Panc1 (cell line): ENCODE results near the gene ST3GAL6. TPM values are rescaled to one million over a fixed set of nuclear protein-coding genes. Genes with fewer than 3 reads are reported as not detected.

Experiments used
- ATAC-seq: fragments of 200-7000 bp; cut with Tn5 transposase; 2 replicates; pipeline ENCODE4 v1.9.1; 2020; ENCODE audit warnings: mild to moderate bottlenecking, moderate library complexity
- BruUV-seq: library from RNA; stranded (reverse); fragments of 400-500 nt; replicated peaks from 2 replicates; lab custom pipeline; 2021; lab: Mats Ljungman, UMichigan
- CTCF ChIA-PET: fragments of 300-600 bp; sonication (Branson Sonifier 250); formaldehyde crosslinking; loops from one replicate; lab custom pipeline; 2022; ENCODE audit warnings: antibody characterized with exemption; lab: Charles Lee
- POLR2A ChIA-PET: fragments of 300-600 bp; sonication (Branson Sonifier 250); formaldehyde crosslinking; loops from one replicate; lab custom pipeline; 2022; ENCODE audit warnings: antibody characterized with exemption; lab: Charles Lee
- DNase-seq: peaks from one replicate; pipeline ENCODE4 v3.0.0-alpha.2; 2010; ENCODE audit warnings: low read depth, low spot score
- H3K27ac ChIP-seq: 2 replicates; pipeline ENCODE4 v1.5.1; 2011; ENCODE audit warnings: mild to moderate bottlenecking, low read length, inconsistent platforms
- H3K27me3 ChIP-seq: fragments of 200-500 bp; sonication (Bioruptor generic); 2 replicates; pipeline ENCODE4 v1.6.0; 2014; ENCODE audit warnings: low read length, inconsistent platforms; ENCODE audit not compliant: control insufficient read depth, insufficient read depth
- H3K36me3 ChIP-seq: fragments of 200-500 bp; sonication (Bioruptor generic); 2 replicates; pipeline ENCODE4 v1.5.1; 2014; ENCODE audit warnings: inconsistent platforms, mild to moderate bottlenecking, low read length, moderate library complexity; ENCODE audit not compliant: control insufficient read depth, insufficient read depth
- H3K4me1 ChIP-seq: 2 replicates; pipeline ENCODE4 v1.5.1; 2011; ENCODE audit warnings: inconsistent platforms, mild to moderate bottlenecking, low read length, moderate library complexity; ENCODE audit not compliant: control insufficient read depth, insufficient read depth
- H3K4me3 ChIP-seq, 2 experiments: 2 replicates each; pipeline ENCODE4 v1.5.1; 2011 to 2012; ENCODE audit warnings: low read depth in 2 of 2, low read length in 2 of 2, mild to moderate bottlenecking in 2 of 2, inconsistent platforms in 1 of 2, moderate library complexity in 1 of 2
- H3K9me3 ChIP-seq: fragments of 200-500 bp; sonication (Bioruptor generic); 2 replicates; pipeline ENCODE4 v1.5.1; 2014; ENCODE audit warnings: low read depth, mild to moderate bottlenecking, inconsistent platforms, low read length, moderate library complexity; ENCODE audit not compliant: control insufficient read depth, insufficient read depth
- POLR2AphosphoS5 ChIP-seq: IDR thresholded peaks from 2 replicates; pipeline ENCODE4 v1.6.1; 2012; ENCODE audit warnings: mild to moderate bottlenecking, low read depth, low read length, moderate library complexity
- SIN3A ChIP-seq: IDR thresholded peaks from 2 replicates; pipeline ENCODE4 v1.6.1; 2012; ENCODE audit warnings: low read depth, mild to moderate bottlenecking, low read length, moderate library complexity, borderline replicate concordance; ENCODE audit not compliant: insufficient read depth
- TCF7L2 ChIP-seq: IDR thresholded peaks from 2 replicates; pipeline ENCODE4 v1.6.1; 2011; ENCODE audit warnings: mild to moderate bottlenecking, low read depth, low read length, inconsistent platforms
- in situ Hi-C: cut with HindIII; loops from 2 replicates; pipeline ENCODE4 v1.10.0; 2016; ENCODE audit warnings: low sequenced_read_pairs, low pct_unique_long_range_greater_than_20kb
- intact Hi-C: fragments of 100-400 bp; cut with micrococcal nuclease; formaldehyde crosslinking; loops from one replicate; pipeline ENCODE4 v1.10.0; 2022; ENCODE audit not compliant: unreplicated experiment
- total RNA-seq: library from RNA; stranded (reverse); gene quantifications from one replicate; pipeline ENCODE4 v1.2.1, GENCODE V29; 2021; ENCODE audit not compliant: unreplicated experiment
- TF ChIP-seq, protein P1 (sequence below): fragments of 450-650 bp; IDR thresholded peaks from 2 replicates; pipeline ENCODE4 v1.5.1; 2017; ENCODE audit warnings: mild to moderate bottlenecking
- TF ChIP-seq, protein P2 (sequence below), 2 experiments: IDR thresholded peaks; 2 replicates each; pipeline ENCODE4 v1.6.1; 2011 to 2012; ENCODE audit warnings: low read depth in 2 of 2, control low read depth in 1 of 2, low read length in 1 of 2, mild to moderate bottlenecking in 1 of 2, moderate library complexity in 1 of 2; ENCODE audit not compliant: insufficient read depth in 1 of 2

The ST3GAL6 gene
- total RNA-seq, 1 experiment from 2014 or later: 0.15 TPM

DNA sequence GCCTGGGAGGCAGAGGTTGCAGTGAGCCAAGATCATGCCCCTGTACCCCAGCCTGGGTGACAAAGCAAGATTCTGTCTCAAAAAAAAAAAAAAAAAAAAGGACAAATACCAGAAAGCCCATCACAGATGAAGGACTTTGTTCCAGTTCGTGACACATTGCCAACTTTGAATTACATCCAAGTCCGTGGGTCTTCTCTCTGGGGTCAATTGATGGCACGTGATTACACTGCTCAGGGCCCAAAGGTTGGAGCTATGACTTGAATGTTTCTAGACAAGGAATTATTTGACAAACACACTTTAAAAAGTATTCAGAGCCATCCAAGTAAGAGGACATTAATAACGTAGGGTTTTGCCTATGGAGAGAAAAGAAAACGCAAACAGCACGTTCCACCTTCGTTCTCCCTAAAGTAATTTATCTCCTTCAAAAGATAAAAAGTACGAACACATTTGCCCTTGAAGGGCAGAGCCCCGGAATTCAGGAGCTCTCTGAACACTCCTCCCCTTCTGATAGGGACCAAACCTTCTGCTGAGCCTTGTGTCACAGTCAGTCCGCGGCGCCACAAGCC is 31.3 kb upstream of the ST3GAL6 start:
- DNase-seq (no peak), ATAC-seq (peak; percentile 70)
- Histone ChIP-seq H3K4me3 (peak overlapping the region; percentile 54 to 64), H3K36me3 (no peaks in the 10 kb centered on the region; the same call in 1 of the 2 replicates), H3K27me3 (peaks cover 49% of the 10 kb centered on the region), H3K27ac (no peak overlapping the region), H3K9me3 (no peaks in the 10 kb centered on the region), H3K4me1 (no peaks in the 10 kb centered on the region; the same call in 1 of the 2 replicates)
- in situ Hi-C loops: no loop called here
- intact Hi-C loops: no loop called here
- TF ChIP-seq POLR2AphosphoS5: no peak
- TF ChIP-seq SIN3A: no peak
- TF ChIP-seq TCF7L2: no peak
- TF ChIP-seq, protein P1, sequence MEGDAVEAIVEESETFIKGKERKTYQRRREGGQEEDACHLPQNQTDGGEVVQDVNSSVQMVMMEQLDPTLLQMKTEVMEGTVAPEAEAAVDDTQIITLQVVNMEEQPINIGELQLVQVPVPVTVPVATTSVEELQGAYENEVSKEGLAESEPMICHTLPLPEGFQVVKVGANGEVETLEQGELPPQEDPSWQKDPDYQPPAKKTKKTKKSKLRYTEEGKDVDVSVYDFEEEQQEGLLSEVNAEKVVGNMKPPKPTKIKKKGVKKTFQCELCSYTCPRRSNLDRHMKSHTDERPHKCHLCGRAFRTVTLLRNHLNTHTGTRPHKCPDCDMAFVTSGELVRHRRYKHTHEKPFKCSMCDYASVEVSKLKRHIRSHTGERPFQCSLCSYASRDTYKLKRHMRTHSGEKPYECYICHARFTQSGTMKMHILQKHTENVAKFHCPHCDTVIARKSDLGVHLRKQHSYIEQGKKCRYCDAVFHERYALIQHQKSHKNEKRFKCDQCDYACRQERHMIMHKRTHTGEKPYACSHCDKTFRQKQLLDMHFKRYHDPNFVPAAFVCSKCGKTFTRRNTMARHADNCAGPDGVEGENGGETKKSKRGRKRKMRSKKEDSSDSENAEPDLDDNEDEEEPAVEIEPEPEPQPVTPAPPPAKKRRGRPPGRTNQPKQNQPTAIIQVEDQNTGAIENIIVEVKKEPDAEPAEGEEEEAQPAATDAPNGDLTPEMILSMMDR: no peak
- ChIA-PET POLR2A (no interaction called here), CTCF (interaction anchor here (0.6 kb wide), 1 partner anchor 1306 kb away, joined by 3 read pairs; no protein-coding TSS in a partner anchor)
- BruUV-seq: no TSS peak

DNA sequence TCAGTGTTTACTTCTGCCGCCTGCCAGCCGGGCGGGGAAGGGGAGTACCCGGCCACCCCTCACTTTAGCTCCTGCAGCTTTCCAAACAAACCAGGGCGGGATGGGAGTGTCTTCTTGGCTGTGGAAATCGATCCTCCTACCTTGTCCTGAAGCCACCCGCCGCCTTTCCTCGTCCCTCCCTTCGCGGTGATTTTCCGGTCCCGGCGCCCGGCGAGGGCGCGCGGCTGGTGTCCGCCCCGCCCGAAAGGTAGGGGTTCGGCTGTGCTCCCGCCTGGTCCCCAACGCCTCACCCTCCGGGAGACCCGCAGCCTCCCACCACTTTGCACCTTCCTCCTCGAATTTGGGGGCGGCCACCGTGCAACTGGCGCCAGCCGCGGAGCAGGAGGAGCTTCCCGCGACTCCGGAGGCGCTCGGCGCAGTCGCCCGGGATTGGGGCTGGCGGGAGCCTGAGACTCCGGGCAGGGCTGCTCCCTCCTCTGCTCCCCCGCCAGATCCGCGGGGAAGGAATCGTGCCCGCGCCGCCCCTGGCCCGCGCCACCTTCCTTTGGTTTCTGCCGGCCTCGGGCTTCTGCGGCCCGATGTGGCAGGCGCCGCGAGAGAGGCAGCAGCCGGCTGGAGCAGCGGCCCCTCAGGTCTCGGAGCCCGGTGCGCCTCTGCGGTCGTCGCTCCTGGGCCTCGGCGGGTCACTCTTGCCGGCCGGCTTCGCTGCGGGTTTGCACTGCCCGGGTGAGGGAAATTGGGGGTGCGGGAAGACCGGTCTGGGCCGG is 30.7 kb upstream of the ST3GAL6 start:
- no peaks in the 10 kb centered on the region; the same call in 1 of the 2 replicates for H3K4me1 ChIP-seq
- in situ Hi-C loops (no loop called here), intact Hi-C loops (no loop called here)
- no peaks in the 10 kb centered on the region; the same call in 1 of the 2 replicates for H3K36me3 ChIP-seq
- TF ChIP-seq, protein P2, sequence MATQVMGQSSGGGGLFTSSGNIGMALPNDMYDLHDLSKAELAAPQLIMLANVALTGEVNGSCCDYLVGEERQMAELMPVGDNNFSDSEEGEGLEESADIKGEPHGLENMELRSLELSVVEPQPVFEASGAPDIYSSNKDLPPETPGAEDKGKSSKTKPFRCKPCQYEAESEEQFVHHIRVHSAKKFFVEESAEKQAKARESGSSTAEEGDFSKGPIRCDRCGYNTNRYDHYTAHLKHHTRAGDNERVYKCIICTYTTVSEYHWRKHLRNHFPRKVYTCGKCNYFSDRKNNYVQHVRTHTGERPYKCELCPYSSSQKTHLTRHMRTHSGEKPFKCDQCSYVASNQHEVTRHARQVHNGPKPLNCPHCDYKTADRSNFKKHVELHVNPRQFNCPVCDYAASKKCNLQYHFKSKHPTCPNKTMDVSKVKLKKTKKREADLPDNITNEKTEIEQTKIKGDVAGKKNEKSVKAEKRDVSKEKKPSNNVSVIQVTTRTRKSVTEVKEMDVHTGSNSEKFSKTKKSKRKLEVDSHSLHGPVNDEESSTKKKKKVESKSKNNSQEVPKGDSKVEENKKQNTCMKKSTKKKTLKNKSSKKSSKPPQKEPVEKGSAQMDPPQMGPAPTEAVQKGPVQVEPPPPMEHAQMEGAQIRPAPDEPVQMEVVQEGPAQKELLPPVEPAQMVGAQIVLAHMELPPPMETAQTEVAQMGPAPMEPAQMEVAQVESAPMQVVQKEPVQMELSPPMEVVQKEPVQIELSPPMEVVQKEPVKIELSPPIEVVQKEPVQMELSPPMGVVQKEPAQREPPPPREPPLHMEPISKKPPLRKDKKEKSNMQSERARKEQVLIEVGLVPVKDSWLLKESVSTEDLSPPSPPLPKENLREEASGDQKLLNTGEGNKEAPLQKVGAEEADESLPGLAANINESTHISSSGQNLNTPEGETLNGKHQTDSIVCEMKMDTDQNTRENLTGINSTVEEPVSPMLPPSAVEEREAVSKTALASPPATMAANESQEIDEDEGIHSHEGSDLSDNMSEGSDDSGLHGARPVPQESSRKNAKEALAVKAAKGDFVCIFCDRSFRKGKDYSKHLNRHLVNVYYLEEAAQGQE (IDR thresholded peaks at IDR 0.05; ENCODE audit: insufficient read depth in 1 of 2, low read depth in 2 of 2, low read length in 1 of 2): no peak
- TF ChIP-seq SIN3A (no peak), POLR2AphosphoS5 (no peak), TCF7L2 (no peak)
- TF ChIP-seq, protein P1: no peak
- DNase-seq: no peak
- ChIA-PET CTCF (no interaction called here), POLR2A (no interaction called here)
- ATAC-seq: peak; percentile 87
- peaks cover 47% of the 10 kb centered on the region for H3K27me3 ChIP-seq
- no TSS peak for BruUV-seq
- H3K4me3 ChIP-seq: peak overlapping the region; percentile 54 to 64
- no peaks in the 10 kb centered on the region for H3K9me3 ChIP-seq
- no peak overlapping the region for H3K27ac ChIP-seq
